NOMO-1 treated with DMSO at 0.1 percent for 48 hours (cell line): ENCODE results near the gene EXOSC2.

Experiments
- DNase-seq: peaks from one replicate; lab custom pipeline; 2025; ENCODE audit not compliant: unreplicated experiment; lab: John Stamatoyannopoulos, UW

Gene EXOSC2

DNA sequence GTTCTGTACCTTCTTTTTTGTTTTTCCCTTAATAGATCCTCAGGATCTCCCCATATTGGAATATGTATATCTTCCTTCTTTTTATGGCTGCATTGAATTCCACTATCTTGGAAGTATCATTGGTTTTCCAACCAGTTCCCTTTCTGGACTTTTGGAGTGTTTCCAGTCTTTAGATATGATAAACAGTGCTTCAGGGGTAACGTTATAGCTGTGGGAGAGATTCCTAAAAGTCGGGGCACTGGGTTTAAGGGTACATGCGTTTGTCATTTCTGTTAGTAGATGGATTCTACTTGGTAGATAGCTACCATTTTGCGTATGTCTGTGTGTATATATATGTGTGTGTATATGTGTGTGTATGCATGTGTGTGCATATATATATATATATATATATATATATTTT is 42.0 kb downstream of the EXOSC2 start:
- no peak for DNase-seq

DNA sequence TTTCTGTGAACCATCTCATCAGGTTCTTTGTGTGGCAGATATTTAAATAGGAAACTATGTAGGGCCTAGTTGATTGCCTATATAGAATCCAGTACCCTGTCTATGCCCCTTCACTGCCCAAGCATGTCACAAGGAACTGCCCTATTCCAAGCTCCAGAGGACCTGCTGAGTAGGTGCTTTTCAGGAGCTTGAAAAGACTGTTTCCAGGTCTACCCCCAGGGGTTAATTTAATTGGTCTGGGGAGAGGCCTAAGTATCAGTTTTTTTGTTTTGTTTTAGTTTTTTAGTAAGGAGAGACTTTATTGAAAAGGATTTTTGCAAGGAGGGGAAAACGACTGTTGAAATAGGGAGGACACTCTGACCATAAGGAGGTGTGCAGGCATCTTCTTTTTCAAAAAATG is 43.3 kb downstream of the EXOSC2 start:
- DNase-seq = no peak

DNA sequence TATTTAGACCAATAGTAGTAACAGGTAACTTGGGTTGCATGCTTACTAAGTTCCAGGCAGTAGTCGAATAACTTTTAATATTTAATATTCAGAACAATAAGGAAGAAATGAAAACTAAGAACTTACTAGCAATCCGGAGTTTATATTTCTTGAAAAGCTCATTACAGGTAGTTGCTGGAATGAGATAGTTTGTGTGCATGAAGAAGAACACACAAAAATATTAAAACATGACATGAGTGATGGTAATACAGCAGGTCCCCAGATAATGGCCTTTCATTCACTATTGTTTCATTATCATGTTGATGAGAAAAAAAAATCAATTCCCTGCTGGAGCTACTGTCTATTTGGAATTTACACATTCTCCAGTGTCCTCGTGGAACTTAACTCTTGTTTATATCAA is 44.7 kb downstream of the EXOSC2 start:
- no peak for DNase-seq

DNA sequence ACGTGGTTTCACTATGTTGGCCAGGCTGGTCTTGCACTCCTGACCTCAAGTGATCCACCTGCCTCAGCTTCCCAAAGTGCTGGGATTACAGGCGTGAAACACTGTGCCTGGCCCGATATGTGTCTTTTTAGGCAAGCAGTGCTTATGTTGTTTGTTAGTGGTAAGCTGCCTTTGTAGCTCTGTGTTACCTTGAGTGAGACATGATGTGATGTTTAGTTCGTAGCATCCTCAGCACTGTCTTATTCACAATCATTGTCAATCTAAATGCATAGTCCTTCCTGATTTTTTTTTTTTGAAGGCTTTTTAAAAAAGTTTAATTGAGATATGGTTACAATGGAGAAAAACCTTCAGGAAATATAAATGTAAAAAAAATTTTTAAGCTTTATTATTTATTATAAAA is 45.5 kb downstream of the EXOSC2 start:
- no peak for DNase-seq

DNA sequence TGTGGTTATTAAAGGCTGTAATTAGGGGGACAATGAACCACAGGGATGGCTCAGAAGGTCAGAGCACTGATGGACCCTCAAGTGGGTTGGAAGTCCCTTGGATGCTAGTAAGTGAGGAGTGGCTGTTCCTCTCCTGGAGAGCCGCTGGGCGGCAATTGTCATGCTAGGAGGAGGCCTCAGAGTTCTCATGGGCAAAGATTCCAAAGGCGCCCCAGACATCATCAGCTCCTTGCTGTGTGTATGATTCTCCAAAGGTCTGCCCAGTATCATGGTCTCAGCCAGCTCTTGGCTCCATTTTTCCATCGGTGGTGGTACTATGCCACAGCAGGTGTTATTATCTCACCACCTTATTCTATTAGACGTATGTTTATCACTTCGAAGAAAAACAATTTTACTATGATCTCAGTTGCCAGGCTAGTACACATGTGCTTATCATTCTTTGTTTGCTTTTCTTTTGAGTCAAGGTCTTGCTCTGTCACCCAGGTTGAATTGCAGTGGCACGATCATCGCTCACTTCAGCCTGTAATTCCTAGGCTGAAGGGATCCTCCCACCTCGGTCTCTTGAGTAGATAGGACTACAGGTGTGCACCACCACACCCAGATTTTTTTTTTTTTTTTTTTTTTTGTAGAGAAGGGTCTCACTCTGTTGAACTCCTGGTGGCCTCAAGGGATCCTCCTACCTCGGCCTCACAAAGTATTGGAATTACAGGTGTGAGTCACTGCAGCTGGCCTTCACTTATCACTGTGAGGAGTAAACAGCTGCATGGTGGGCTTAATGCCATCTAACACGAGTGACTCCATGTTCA is 46.8 kb downstream of the EXOSC2 start:
- no peak for DNase-seq

DNA sequence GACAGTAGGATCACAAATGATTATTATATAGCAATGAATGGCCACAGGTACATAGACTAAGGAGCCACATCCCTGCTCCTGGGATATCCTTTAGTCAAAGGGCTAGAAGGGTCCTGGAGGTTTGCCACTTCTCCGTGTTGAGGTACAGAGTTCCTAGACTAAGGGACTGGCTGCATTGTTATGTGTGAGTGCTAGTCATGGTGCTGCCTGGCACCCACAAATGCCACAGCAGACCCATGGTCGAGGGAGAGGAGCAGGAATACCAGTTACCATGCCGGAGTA is 47.4 kb downstream of the EXOSC2 start:
- DNase-seq = no peak

DNA sequence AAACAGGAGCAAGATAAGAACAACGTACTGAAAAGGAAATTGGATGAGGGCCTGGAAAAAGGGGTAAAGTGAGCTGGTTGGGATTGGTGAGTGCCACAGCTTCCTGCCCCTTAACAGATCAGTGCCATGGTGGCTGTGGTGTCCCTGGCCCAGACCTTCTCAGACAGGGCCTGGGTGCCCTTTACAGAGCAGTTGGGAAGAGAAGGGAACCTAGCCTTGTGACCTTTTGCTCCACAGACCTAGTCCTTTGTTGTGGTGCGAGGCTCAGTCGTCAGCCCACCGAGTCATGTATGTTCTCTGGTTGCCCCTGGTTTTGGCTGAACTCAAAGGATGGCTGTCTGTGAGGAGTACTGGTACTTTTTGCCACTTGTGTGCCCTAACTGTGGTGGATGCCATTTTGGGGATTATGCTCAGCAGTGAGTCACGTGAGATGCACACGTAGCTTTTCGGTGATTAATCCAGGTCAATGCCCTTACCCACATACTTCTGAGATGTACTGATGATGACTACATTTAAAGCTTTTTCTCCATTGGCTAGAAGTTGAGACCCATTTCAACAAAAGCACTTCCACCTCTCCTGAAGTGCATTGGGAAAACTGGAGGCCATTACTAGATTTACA is 48.4 kb downstream of the EXOSC2 start:
- no peak for DNase-seq

DNA sequence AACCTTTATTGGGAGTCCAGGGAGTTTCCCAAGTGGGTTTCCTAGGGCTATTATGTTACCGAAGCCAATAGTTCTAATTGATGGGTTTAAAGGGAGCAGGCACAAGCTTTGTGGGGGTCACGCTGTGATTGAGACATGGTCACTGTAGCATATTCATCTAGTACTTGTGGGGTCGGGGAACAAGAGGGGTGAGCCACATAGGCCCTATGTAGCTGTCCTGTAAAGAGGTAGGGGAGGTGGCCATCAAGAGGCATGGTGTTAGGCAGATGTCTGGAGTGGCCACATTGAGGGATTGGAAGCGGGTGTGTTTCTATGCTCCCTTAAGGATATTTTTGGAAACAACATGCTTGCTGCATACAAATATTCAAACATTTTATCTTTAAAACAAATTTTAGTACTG is 50.1 kb downstream of the EXOSC2 start:
- DNase-seq = no peak

DNA sequence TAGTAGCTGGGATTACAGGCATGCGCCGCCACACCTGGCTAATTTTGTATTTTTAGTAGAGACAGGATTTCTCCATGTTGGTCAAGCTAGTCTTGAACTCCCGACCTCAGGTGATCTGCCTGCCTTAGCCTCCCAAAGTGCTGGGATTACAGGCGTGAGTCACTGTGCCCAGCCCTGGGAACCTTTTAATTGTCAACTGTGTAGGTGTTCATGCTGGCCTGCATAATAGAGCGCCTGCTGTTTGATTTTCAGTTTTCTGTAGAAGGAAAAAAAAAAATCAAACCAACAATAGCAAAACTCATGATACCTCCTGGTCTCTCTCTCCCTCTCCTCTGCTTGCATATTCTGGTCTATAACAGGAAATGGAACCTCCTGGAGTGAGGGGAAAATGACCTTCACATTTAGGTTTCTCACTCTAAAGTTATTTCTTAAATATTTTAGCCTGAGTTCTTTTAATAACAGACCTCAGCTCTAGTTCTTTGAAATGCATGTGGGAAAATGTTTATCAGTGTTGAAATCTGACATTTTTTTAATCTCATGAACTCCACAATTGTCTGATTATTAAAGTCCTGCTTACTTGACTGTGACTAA is 51.7 kb downstream of the EXOSC2 start:
- no peak for DNase-seq

DNA sequence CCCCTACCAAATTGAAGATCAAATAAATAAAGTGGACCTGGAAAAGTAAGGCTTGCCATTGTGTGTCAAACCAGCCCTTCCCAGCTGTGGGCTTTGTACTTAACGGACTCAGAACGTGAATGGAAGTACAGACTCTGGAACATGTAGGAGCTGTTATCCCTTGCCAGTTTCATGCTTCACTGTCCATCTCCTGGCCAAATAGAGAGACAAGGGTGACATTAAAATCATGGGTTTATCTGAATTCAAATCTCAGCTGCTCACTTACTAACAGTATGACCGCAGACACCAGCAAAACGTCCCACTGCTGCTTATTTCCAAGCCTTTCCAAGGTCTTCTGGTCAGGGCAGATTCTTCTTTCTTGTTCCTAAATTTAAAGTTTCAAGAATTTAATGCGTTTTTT is 52.2 kb downstream of the EXOSC2 start:
- DNase-seq = no peak

DNA sequence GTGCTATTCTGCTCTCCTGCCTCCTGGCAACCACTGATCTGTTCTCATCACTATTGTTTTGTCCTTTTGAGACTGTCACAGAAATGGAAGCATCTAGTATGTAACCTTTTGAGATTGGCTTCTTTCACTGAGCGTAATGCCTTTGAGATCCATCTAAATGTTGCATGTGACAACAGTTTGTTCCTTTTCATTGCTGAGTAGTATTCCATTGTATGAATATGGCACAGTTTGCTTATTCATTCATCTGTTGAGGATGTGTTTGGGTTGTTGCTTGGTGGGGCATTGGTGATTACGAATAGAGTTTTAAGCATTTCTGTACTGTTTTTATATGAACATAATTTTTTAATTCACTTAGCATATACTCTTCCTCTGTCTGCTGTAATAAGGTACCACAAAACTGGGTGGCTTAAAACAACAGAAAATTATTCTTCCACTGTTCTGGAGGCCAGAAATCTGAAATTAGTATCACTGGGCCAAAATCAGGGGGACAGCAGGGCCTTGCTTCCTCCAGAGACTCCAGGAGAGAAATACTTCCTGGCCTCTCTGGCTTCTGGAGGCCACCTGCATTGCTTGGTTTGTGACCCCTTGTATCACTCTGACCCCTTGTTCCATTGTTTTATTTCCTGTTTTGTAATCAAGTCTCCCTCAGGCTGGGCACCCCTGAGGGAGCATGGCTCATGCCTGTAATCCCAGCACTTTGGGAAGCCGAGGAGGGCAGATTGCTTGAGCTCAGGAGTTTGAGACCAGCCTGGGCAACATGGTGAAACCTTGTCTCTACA is 53.0 kb downstream of the EXOSC2 start:
- DNase-seq = no peak

DNA sequence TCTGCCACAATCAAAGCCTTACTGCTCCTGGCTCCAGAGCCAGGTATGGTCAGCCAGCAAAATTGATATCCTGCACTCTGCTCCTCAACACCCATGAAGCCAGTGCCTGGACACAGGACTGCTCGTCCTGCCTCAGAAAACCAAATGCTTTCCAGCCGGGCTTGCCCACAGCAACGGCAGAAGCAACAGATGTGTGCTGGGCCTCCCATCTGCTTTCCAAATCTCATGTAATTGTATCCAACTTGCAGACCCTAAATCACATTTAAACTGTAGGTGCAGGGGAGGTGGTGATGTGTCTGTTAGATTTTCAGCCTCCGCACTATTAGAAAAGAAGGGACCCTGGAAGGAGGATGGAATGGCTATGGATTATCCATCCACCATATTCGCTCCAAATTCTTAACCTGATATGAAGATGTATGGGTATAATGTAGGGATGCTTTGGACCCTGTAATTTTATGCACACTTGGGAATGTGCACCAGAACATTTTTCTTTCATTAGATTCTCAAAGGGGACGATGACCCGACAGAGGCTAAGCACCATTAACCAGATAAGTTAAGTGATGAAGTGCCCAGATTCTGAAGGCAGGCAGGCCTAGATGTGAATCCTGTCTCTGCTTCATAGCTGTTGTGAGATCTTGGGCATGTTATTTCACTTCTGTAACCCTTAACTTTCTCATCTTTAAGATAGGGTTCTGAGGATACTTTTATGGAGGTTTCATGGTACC is 58.2 kb downstream of the EXOSC2 start:
- no peak for DNase-seq
